ENCODE measurements around the gene CCL23.

The CCL23 gene

GRCh38 chr17:35978346-35978745, 39.4 kb downstream of the CCL23 start (continued):
- no peak for TF ChIP-seq ZNF837 (tag by site-specific recombination; IDR thresholded peaks at IDR 0.05)
- no peak for TF ChIP-seq ZNF391 (tag by site-specific recombination; IDR thresholded peaks at IDR 0.05; ENCODE audit: borderline replicate concordance, low read depth)
- TF ChIP-seq ZIC2 (tag by site-specific recombination; IDR thresholded peaks at IDR 0.05): no peak
- TF ChIP-seq ZSCAN30 (tag by site-specific recombination; IDR thresholded peaks at IDR 0.05): no peak
- no peak for TF ChIP-seq BCL11B (tag by site-specific recombination; IDR thresholded peaks at IDR 0.05; ENCODE audit: low read depth)
- TF ChIP-seq ZNF292 (tag by site-specific recombination; IDR thresholded peaks at IDR 0.05; ENCODE audit: borderline replicate concordance, low read depth): no peak
- TF ChIP-seq ZBTB20 (tag by site-specific recombination; IDR thresholded peaks at IDR 0.05): no peak

- CTCF ChIA-PET: interaction anchor here (0.5 to 5.6 kb wide), 10 partner anchors 8 to 1406 kb away, joined by 3 to 165 read pairs (median 4); no protein-coding TSS in a partner anchor
These were observed 40.3 kb downstream of the CCL23 start for GRCh38 chr17:35977509-35977908.

GRCh38 chr17:35973333-35974260, 44.2 kb downstream of the CCL23 start:
- POLR2A ChIA-PET: no interaction called here
- CTCF ChIA-PET: interaction anchor here (1.1 to 13.6 kb wide), 6 partner anchors 8 to 509 kb away, joined by 3 to 330 read pairs (median 9); partner anchors contain the start of gene CCL16

More at GRCh38 chr17:35977509-35977908, 40.3 kb downstream of the CCL23 start:
- Histone ChIP-seq H3K4me1 (ENCODE audit: control insufficient read depth, insufficient read depth, low read length) (no peaks in the 10 kb centered on the region), H3K27ac (ENCODE audit: extremely low read depth, low read depth, low read length) (no peak overlapping the region), H3K36me3 (ENCODE audit: control insufficient read depth in 2 of 2, insufficient read depth in 1 of 2, low read length in 2 of 2) (no peaks in the 10 kb centered on the region), H3K4me3 (ENCODE audit: low read depth, low read length) (no peak overlapping the region), H3K9me3 (ENCODE audit: control insufficient read depth, insufficient read depth, low read depth, low read length) (no peaks in the 10 kb centered on the region)
- POLR2A ChIA-PET: no interaction called here
- TF ChIP-seq SETDB1 (IDR thresholded peaks at IDR 0.05; ENCODE audit: insufficient read length, low read length) (no peak), ZNF394 (tag by site-specific recombination; IDR thresholded peaks at IDR 0.05; ENCODE audit: borderline replicate concordance) (no peak), PBX3 (CRISPR knock-in tag; IDR thresholded peaks at IDR 0.05) (no peak), ZNF341 (tag by site-specific recombination; IDR thresholded peaks at IDR 0.05; ENCODE audit: low read depth) (no peak), PATZ1 (tag by site-specific recombination; IDR thresholded peaks at IDR 0.05) (no peak), SP2 (tag by site-specific recombination; IDR thresholded peaks at IDR 0.05) (no peak)

More at GRCh38 chr17:35973333-35974260, 44.2 kb downstream of the CCL23 start:
- H3K9me3 ChIP-seq (ENCODE audit: control insufficient read depth, insufficient read depth, low read depth, low read length): no peaks in the 10 kb centered on the region
- no peak overlapping the region for H3K4me3 ChIP-seq (ENCODE audit: low read depth, low read length)
- H3K36me3 ChIP-seq (ENCODE audit: control insufficient read depth in 2 of 2, insufficient read depth in 1 of 2, low read length in 2 of 2): no peaks in the 10 kb centered on the region
- no peak overlapping the region for H3K27ac ChIP-seq (ENCODE audit: extremely low read depth, low read depth, low read length)
- no peaks in the 10 kb centered on the region for H3K4me1 ChIP-seq (ENCODE audit: control insufficient read depth, insufficient read depth, low read length)
- no peak for TF ChIP-seq ZNF362 (tag by site-specific recombination; IDR thresholded peaks at IDR 0.05)
- TF ChIP-seq ZNF133 (tag by site-specific recombination; IDR thresholded peaks at IDR 0.05): peak; percentile 40; the same call in 1 of the 2 replicates

Data from HEK293 (cell line).